ENCODE measurements around the gene TDRD12.
A peak's percentile ranks its signal among the peaks of the same experiment; 100 is the strongest.

TDRD12 gene

GRCh38 chr19:32719611-32720059 lies at the start of gene TDRD12:
Gene TDRD12, plus strand, starts transcription at chr19:32719767. Its CDS starts 306 bp downstream, at chr19:32720073.
- no peak for DNase-seq (ENCODE audit: low spot score)

GRCh38 chr19:32671883-32672593 lies 47.5 kb upstream of the TDRD12 start:
- no peak for DNase-seq (ENCODE audit: low spot score)

- no peak for DNase-seq (ENCODE audit: low spot score)
These were observed 46.7 kb upstream of the TDRD12 start for GRCh38 chr19:32672841-32673240.

GRCh38 chr19:32673573-32673972 lies 46.0 kb upstream of the TDRD12 start:
- no peak for DNase-seq (ENCODE audit: low spot score)

GRCh38 chr19:32674153-32674930 lies 45.2 kb upstream of the TDRD12 start:
- DNase-seq (ENCODE audit: low spot score): peak; percentile 17

GRCh38 chr19:32674931-32675719 lies 44.4 kb upstream of the TDRD12 start, which contains the start of gene ANKRD27:
Gene ANKRD27, minus strand, starts transcription at chr19:32675180. Its CDS starts 16,165 bp downstream, at chr19:32659015.
- peak; percentile 98 for DNase-seq (ENCODE audit: low spot score)

- peak; percentile 66 for DNase-seq (ENCODE audit: low spot score)
These were observed 43.8 kb upstream of the TDRD12 start, which contains the start of gene RGS9BP for GRCh38 chr19:32675720-32676185. Gene RGS9BP, plus strand, starts transcription at chr19:32675848. Its CDS starts 416 bp downstream, at chr19:32676264.

GRCh38 chr19:32676186-32676894 lies 43.2 kb upstream of the TDRD12 start:
- peak; percentile 26 for DNase-seq (ENCODE audit: low spot score)

- no peak for DNase-seq (ENCODE audit: low spot score)
These were observed 42.6 kb upstream of the TDRD12 start for GRCh38 chr19:32676895-32677359.

- DNase-seq (ENCODE audit: low spot score): no peak
These were observed 41.9 kb upstream of the TDRD12 start for GRCh38 chr19:32677657-32678056.

- no peak for DNase-seq (ENCODE audit: low spot score)
These were observed 38.6 kb upstream of the TDRD12 start for GRCh38 chr19:32680986-32681385.

GRCh38 chr19:32682317-32682716 lies 37.2 kb upstream of the TDRD12 start:
- no peak for DNase-seq (ENCODE audit: low spot score)

- DNase-seq (ENCODE audit: low spot score): no peak
These were observed 32.6 kb upstream of the TDRD12 start for GRCh38 chr19:32686847-32687475.

GRCh38 chr19:32687681-32688080 lies 31.9 kb upstream of the TDRD12 start:
- no peak for DNase-seq (ENCODE audit: low spot score)

GRCh38 chr19:32688311-32688710 lies 31.3 kb upstream of the TDRD12 start:
- DNase-seq (ENCODE audit: low spot score): no peak

GRCh38 chr19:32691291-32691951 lies 28.1 kb upstream of the TDRD12 start, which contains the start of gene NUDT19:
Gene NUDT19, plus strand, starts transcription at chr19:32691821. Its CDS starts 140 bp downstream, at chr19:32691961.
- peak; percentile 91 for DNase-seq (ENCODE audit: low spot score)

- DNase-seq (ENCODE audit: low spot score): peak; percentile 79
These were observed 27.4 kb upstream of the TDRD12 start for GRCh38 chr19:32691952-32692726.

GRCh38 chr19:32692727-32693061 lies 26.9 kb upstream of the TDRD12 start:
- DNase-seq (ENCODE audit: low spot score): no peak

Measured in kidney tubule cell (primary cell).